Stimulated activated CD4-positive, alpha-beta T cell treated with anti-CD3 and anti-CD28 coated beads, Interleukin-2, amount 100 ng/mL, for 4 hours (primary cell): Measurements from ENCODE around the gene ZBTB37.
"Not testable (repeated sequence)": the region's sequence is repeated elsewhere in the genome, so short reads cannot be mapped to it uniquely, and the experiment has no call there.

ENCODE experiments used
- DNase-seq: peaks from one replicate; pipeline ENCODE4 v3.0.0-alpha.2; 2020; ENCODE audit warnings: low read depth

Gene ZBTB37, protein sequence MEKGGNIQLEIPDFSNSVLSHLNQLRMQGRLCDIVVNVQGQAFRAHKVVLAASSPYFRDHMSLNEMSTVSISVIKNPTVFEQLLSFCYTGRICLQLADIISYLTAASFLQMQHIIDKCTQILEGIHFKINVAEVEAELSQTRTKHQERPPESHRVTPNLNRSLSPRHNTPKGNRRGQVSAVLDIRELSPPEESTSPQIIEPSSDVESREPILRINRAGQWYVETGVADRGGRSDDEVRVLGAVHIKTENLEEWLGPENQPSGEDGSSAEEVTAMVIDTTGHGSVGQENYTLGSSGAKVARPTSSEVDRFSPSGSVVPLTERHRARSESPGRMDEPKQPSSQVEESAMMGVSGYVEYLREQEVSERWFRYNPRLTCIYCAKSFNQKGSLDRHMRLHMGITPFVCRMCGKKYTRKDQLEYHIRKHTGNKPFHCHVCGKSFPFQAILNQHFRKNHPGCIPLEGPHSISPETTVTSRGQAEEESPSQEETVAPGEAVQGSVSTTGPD

DNA sequence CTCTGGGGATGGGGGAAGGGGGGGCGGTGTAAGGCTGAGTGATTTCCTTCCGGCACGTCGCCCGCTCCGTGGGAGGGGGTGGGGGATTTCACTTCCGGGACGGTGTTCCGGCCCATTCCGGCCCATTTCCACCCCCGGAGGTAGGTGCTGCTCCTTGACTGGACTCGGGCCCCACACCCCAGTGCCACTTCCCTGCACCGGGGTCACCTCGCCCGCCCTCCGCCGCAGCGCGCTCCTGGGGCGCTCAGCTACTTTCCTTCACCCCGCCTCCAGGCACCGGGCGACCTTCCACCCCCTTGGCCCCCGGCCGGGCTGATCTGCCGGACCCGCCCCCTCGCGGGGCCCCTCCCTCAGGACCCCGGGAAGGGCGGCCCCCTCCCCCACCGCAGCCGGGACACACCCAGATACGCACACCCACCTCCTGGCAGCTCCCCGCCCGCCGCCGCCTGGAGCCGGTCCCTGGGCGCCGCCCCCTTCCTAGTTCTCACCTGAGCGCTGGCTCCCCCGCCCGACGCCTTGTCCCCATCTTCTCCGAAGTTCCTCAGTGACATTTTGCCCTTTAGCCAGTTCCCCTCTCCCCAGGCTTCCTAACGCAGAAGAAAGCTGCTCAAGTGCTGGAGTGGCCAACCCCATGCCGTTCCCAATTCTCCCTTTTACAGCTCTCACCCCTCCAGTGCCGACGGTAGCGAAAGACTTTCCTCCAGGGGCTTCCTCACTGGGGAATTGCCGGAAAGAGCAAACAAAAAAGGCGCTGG is at the start of gene ZBTB37:
Gene ZBTB37, plus strand, starts transcription at position 115 of the 755 bp plus-strand sequence. CDS start 1,846 bp downstream, outside the sequence.
- DNase-seq: peak; percentile 92

DNA sequence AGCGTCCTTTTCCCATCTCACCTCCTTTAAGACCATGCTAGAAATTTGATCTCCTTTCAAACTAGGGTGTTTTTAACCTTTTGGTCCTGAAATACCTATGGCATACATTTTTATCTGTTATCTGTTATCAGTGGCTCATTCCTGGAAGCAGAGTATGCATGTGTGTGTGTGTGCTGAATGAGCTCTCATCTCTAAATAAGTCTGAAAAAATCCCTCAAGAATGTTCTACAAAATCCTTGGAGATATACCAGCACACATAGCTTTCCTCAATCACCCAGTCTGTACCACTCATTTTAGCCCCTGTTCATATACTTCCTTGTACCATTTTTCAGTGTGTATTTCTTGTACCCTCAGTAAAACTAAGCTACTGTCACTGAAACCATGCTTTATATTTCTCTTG is 49.7 kb upstream of the ZBTB37 start:
- no peak for DNase-seq

DNA sequence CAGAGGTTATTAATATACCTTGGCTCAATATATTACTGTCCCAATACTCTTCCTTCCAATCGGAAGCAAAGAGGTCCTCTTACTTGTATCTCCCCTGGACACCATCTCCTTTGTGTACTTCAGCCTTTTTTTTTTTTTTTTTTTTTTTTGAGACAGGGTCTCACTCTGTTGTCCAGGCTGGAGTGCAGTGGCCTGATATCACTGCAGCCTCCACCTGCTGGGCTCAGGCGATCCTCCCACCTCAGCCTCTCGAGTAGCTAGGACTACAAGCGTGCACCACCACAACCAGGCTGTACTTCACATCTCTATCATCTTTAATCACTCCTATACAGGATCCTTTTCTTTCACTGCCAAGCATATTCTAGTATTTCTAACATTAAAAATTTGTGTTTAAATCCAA is 46.5 kb upstream of the ZBTB37 start:
- DNase-seq: no peak

DNA sequence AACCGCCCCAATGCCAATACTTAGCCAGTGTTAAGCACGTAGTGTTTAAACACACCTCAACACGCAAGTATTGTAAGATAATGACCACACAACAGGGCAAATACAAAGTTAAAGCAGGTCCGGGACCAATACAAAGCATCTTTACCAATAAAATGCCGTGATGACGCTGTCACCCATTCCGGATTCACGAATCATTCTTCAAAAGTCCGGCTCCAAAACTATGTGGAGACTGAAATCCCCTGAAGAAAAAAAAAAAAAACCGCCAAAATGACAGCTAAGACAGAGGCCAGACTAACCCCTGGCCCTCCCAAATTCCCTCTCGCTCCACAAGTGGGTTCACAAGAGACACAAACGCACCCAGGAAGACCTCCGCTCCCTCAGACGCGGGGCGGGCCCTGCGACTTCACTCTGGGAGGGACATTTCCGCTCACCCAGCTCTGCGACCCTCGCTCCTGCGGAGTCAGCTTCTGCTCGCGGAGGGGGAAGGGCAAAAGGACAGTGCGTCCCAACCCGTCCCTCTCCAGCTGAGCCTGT is 44.3 kb upstream of the ZBTB37 start:
- no peak for DNase-seq

DNA sequence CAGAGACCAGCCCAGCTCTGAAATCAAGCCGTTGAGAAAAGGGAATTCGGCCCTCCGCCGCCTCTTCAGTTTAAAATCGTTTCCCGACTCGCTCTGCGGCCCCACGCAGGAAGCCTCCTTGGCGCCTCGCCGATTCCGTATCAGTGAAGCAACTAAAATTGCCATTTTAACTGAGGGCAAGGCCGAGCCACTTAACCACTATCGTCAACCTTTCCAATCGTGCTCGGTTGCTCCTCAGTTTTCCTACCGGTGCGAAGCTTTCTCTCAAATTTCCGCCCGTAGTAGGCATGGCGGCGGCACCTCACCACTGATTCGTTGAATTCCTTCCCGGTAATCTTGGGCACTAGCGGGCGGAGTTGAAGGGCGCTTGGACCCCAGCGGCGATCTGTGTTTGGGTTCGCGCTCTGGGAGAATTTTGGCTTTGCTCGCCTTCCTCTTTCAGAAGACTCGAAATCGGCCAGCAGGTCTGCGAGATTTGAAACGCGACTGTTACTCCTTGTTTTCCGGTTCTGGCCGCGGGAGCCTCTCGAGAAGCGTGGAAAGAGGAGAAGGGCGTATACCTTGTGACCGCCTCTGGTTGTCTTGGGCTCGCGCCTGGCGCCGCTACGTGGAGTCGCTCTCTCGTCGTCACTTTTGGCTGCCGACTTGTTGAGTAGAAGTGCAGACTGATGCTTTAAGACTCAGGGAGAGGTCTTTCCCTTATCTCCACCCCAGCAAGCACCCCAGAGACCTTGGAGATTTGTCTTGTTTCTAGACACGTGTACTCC is 43.7 kb upstream of the ZBTB37 start, which contains the start of the genes CENPL and DARS2:
Gene CENPL, minus strand, starts transcription at position 569 of the 767 bp plus-strand sequence. CDS start 13,584 bp downstream, outside the sequence.
Gene DARS2, plus strand, starts transcription at position 359 of the 767 bp plus-strand sequence. CDS start 557 bp downstream, outside the sequence.
- peak; percentile 84 for DNase-seq

DNA sequence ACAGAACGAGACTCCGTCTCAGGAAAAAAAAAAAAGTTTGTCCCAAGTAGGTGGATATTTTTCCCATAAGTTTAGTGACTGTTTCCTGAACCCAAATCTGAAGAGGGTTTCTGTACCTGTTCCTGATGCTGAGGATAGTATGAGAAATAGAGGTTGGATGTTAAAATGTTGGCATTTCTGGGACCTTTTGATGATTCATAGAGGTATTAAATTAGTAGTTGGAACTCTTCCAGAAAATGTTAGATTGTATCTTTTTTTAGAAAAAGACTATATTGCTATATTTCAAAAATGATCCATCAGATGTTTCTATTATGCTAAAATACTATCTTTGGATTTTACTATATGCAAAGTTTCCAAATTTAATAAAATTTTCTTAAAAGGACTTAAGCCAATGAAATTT is 40.6 kb upstream of the ZBTB37 start:
- DNase-seq: no peak

DNA sequence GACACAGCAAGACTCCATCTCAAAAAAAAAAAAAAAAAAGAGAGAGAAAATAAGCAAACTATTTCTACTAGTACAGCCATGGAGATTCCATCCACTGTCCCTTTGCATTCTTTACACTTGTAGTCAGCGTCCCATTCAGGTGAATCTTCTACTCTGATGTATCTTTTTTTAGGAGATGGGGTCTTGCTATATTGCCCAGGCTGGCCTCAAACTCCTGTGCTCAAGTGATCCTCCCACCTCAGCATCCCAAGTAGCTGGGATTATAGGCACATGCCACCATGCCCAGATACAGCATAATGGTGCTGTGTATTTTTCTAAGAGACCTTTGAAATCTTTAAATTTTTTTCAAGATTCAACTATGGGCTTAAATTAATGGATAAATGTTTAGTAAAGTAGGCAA is 35.4 kb upstream of the ZBTB37 start:
- no peak for DNase-seq

DNA sequence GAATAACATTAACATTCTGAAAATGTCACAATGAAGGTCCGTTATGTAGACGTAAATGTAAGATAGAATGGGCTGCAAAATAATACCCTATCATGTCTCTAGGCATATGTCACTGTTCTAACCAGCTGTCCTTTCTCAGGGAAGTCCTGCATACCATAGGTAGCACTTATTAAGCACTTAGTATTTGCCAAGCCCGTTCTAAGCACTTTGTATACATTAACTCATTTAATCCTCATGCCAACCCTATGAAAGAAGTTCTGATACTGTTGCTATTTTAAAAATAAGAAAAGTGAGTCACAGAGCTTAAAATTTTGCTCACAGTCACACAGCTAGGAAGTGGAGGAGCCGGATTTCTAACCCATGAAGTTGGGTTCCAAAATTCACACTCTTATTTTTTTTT is 16.1 kb upstream of the ZBTB37 start:
- DNase-seq: no peak

DNA sequence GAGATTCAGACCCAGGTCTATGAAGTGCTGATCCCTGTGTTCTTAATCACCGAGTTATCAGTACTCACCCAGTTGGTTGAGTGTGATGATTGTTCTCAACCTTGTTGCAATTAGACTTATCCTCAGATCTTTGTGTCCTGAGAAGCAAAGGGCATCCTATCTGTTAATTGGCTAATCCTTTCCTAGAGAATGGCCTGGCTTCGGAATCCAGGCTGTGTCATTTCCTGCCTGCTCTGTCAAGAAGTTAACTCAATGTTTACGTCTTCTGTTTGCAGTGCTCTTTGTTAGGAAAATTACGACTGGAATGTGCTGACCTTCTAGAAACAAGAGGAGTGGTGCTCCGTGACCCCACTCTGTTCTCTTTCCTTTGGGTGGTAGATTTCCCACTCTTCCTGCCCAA is 15.1 kb upstream of the ZBTB37 start:
- no peak for DNase-seq

DNA sequence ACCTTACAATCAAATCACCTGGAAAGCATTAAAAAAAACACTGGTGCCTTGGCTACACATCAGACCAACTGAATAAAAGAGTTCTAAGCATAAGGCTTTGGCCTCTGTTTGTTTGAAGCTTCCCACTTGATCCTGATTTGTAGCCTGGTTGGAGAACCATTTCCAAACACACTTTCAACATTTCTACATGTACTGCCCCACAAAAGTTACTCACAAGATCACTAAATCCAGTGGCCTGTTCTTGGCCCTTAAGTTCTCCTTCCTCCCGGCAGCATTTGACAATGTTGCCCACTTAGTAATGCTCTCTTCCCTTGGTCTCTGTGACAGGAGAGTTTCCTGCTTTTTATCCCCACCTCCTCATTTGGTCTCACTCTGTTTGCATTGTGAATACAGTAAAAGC is 12.2 kb upstream of the ZBTB37 start:
- no peak for DNase-seq

DNA sequence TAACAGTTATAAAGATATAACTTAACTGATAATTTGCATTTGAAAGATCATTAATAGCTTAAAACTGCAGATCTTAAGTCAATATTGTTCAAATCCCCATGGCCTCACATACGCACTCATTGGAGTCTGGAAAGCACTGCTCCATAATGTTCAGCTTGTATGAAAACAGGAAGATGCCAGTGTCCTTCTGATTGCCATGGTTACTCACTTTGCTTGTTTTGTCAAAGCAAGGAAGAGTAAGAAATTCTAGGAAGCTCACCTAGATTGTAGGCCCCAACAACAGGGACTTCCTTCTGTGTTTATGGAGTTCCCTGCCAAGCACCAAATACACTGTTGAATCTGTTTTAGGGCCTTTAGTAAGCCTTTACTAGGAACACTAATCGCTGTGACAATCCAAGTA is 11.3 kb upstream of the ZBTB37 start:
- no peak for DNase-seq

DNA sequence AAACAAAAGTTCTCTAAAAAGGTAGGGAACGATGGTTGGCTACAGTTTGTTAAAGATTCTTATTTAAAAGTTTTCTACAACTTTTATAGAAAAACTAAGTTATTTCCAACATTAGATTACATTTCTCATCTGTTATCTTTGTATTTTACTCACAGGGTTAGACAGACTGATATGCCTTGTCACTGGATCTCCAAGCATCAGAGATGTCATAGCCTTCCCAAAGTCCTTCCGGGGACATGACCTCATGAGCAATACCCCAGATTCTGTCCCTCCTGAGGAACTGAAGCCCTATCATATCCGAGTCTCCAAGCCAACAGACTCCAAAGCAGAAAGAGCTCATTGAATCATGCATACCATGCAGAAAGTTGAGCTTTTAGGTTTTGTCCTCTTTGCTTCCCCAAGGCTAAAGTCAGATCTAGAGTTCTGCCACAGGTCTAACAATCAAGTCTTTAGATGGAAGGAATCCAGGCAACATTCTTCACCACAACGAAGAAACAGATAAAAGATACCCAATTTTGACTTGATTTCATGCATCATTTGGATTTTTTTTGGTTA is 10.7 kb upstream of the ZBTB37 start:
- DNase-seq: no peak

DNA sequence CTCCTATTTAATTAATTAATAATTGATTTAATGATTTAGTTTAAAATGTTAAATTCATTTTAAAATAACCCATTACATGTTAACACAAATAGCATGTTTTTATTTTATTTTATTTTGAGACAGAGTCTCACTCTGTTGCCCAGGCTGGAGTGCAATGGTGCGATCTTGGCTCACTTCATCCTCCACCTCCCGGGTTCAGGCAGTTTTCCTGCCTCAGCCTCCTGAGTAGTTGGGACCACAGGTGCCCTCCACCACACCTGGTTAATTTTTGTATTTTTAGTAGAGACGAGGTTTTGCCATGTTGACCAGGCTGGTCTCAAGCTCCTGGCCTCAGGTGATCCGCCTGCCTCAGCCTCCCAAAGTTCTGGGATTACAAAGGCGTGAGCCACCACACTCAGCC is 8.6 kb upstream of the ZBTB37 start:
- DNase-seq: not testable (repeated sequence)

DNA sequence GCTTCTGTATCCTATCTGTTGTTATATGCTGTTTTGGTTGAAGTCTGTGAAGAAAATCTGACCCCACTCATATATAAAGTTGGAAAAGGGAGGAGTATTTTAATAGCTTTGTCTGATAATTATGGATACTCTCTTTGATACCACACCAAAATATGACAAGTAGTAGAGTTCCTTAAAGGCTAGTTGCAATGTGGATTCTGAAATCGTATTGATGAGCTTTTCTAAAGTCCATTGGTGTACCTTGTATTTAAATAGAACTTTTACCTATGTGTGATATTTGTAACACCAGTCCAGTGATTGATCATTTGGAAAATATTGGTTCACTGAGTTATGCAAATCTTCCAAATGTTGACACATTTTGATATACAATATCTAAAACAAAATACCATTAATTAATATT is 8.1 kb upstream of the ZBTB37 start:
- DNase-seq: no peak

DNA sequence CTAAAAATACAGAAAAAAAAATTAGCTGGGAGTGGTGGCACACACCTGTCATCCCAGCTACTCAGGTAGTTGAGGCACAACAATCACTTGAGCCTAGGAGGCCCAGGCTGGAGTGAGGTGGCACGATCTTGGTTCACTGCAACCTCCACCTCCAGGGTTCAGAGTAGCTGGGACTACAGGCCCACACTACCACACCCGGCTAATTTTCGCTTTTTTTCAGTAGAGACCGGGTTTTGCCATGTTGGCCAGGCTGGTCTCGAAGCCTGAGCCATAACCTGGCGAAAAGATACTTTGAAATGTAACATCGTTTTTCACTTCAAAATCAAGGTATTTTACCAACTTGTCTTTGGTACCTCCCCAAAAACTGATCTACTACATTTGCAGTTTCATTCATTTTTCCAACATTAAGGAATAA is 6.4 kb upstream of the ZBTB37 start:
- DNase-seq: no peak

DNA sequence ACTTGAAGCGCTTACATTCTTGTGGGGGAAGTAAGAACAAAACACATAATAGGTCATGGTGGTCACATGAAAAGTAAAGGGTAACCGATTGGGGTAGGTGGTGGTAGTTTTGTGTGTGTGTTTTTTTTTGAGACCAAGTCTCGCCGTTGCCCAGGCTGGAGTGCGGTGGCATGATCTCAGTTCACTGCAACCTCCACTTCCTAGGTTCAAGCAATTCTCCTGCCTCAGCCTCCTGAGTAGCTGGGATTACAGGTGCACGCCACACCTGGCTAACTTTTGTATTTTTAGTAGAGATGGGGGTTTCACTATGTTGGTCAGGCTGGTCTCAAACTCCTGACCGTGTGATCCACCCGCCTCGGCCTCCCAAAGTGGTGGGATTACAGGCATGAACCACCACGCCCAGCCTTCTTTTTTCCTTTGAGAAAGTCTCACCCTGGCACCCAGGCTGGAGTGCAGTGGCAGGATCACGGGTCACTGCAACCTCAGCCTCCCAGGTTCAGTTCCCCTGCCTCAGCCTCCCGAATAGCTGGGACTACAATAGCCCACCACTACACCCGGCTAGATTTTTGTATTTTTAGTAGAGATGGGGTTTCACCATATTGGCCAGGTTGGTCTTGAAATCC is 5.9 kb upstream of the ZBTB37 start:
- not testable (repeated sequence) for DNase-seq

DNA sequence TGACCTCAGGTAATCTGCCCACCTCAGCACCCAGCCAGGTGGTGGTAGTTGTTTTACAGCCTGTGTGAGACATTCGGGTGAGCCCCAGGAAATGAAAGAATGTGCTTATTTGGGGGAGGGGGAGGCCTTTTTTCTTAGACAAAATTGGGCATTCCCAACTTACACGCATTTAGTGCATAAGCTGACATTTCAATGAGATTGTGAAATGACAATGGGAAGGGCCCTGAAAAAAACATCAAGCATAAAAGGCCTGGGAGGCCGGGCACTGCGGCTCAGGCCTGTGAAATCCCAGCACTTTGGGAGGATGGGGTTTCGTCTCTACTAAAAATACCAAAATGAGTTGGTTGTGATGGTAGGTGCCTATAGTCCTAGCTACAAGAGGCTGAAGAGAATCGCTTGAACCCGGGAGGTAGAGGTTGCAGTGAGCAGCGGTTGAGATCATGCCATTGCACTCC is 5.4 kb upstream of the ZBTB37 start:
- no peak for DNase-seq

DNA sequence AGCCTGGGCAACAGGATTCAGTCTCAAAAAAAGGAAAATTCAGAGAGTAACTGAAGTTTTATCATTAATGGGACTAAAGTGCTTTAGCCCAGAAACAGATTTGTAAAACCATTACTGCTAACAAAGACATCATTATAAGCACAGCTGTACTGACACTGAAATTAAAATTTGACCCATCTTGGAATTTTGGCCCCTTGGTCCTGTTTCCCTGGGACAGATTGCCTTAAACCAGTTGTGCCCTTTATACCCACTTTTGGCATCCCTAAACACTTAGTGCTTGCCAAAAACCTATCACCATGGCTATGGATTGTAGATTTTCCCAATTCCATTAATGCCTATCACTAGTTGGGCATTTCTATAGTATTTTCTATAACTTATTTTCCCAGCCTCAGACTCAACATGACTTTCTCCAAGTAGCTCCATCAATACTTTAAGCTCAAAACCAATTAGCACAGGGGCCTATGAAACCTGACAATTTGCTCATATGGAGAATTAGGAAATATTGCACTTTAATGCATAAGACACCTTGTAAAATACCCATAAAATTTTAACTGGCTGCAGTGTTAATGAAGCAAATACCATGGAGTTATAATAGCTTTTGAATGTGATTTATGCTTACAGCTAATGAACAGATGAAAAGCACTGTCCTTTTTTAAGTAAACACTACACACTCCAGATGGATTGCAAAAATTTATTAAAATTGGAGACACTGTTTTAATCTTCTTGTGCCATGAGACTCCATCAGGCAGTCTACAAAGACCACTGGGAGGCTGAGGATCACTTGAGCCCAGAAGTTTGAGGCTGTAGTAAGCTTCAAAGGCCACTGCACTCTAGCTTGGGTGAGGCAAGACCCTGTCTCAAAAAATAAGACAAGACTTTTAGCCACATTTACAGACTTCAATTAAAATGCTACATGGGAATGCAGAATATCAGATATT is 4.7 kb upstream of the ZBTB37 start:
- DNase-seq: no peak

DNA sequence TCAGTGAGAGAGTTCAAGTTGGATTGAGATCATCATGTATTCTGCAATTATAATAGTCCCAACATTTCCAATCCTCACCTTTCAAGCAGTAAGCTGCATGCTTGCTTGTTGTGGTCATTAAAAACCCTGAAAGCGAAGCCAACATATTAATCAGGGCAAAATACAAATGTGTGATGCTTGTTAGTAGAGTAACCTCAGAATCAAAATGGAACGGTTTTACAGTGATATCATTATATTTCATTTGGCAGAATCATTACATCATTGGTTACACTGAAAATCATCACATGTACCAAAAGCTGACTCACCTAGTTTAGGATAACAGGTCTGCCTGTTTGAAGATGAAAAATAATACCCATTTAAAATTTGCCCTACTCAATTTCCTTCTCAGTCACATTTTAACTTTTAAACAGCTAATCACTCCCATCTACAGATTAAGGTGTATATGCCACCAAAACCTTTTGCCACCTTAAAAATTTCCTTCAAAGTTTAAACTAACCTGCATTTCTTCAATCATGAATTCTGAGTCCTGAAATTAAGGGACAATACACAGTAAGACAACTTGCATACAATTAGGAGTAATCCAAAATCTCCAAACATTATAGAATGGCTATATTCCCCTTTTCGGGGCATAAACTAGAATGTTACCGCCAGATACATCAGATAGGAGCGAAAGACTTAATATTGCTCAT is 3.9 kb upstream of the ZBTB37 start:
- DNase-seq: no peak
